A549 (cell line): ENCODE results near the gene AKR1C1.
"Not testable (repeated sequence)": the region's sequence is repeated elsewhere in the genome, so short reads cannot be mapped to it uniquely, and the experiment has no call there.

Source experiments
- BHLHE40 ChIP-seq: IDR thresholded peaks from 2 replicates; pipeline ENCODE4 v1.6.1; 2012; ENCODE audit warnings: low read depth, low read length, inconsistent platforms
- CEBPB ChIP-seq, 2 experiments: fragments of >200 bp in 1 of 2; sonication (Bioruptor Twin) in 1 of 2; formaldehyde crosslinking in 1 of 2; IDR thresholded peaks; 2 replicates each; pipeline ENCODE4 v1.6.1; 2012 to 2016
- CTCF ChIP-seq: fragments of >200 bp; sonication (Bioruptor Twin); formaldehyde crosslinking; IDR thresholded peaks from 3 replicates; pipeline ENCODE4 v1.5.1; 2016
- EP300 ChIP-seq, 2 experiments: fragments of >200 bp; sonication (Bioruptor Twin); formaldehyde crosslinking; IDR thresholded peaks; 2 replicates in 1 of 2; 3 replicates in 1 of 2; pipeline ENCODE4 v1.6.1; 2016 to 2017
- HDAC2 ChIP-seq: fragments of 200-600 bp; sonication (generic); IDR thresholded peaks from 2 replicates; pipeline ENCODE4 v1.6.1; 2016
- HEYL ChIP-seq: fragments of 250-450 bp; sonication (Bioruptor Pico); IDR thresholded peaks from 2 replicates; pipeline ENCODE4 v1.8.0; 2021; ENCODE audit warnings: mild to moderate bottlenecking, moderate library complexity
- JUNB ChIP-seq: fragments of >200 bp; sonication (Bioruptor Twin); formaldehyde crosslinking; IDR thresholded peaks from 2 replicates; pipeline ENCODE4 v1.6.1; 2016
- MAX ChIP-seq: IDR thresholded peaks from 2 replicates; pipeline ENCODE4 v1.6.1; 2012
- MAZ ChIP-seq: fragments of 150-350 bp; IDR thresholded peaks from 2 replicates; pipeline ENCODE4 v1.6.1; 2014; ENCODE audit warnings: antibody characterized with exemption, low read depth, low read length, borderline replicate concordance
- RAD21 ChIP-seq, 2 experiments: fragments of >200 bp in 1 of 2; sonication (Bioruptor Twin) in 1 of 2; formaldehyde crosslinking in 1 of 2; IDR thresholded peaks in 1 of 2; conservative IDR thresholded peaks in 1 of 2; 2 replicates in 1 of 2; 3 replicates in 1 of 2; pipeline ENCODE4 v1.6.1; 2012 to 2018; ENCODE audit warnings: inconsistent platforms in 1 of 2
- RNF2 ChIP-seq: fragments of 200-600 bp; sonication (generic); IDR thresholded peaks from 2 replicates; pipeline ENCODE4 v1.6.1; 2016; ENCODE audit warnings: low read depth, mild to moderate bottlenecking, antibody characterized with exemption, moderate library complexity, borderline replicate concordance
- SMC3 ChIP-seq: fragments of >200 bp; sonication (Bioruptor Twin); formaldehyde crosslinking; IDR thresholded peaks from 3 replicates; pipeline ENCODE4 v1.6.1; 2018; ENCODE audit warnings: inconsistent platforms
- TF ChIP-seq, protein P1 (sequence below): fragments of 450-650 bp; IDR thresholded peaks from 2 replicates; pipeline ENCODE4 v1.6.1; 2014; ENCODE audit warnings: antibody characterized with exemption

- TF ChIP-seq RAD21 (conservative IDR thresholded peaks at IDR 0.05 in 1 of 2, IDR thresholded peaks at IDR 0.05 in 1 of 2); CTCF; HEYL (CRISPR knock-in tag); EP300 (IDR thresholded peaks at IDR 0.05); MAX; JUNB; MAZ; SMC3; CEBPB (IDR thresholded peaks at IDR 0.05); HDAC2; BHLHE40; RNF2: not testable (repeated sequence)
- TF ChIP-seq, protein P1, sequence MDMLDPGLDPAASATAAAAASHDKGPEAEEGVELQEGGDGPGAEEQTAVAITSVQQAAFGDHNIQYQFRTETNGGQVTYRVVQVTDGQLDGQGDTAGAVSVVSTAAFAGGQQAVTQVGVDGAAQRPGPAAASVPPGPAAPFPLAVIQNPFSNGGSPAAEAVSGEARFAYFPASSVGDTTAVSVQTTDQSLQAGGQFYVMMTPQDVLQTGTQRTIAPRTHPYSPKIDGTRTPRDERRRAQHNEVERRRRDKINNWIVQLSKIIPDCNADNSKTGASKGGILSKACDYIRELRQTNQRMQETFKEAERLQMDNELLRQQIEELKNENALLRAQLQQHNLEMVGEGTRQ: not testable (repeated sequence)
Observed at GRCh38 chr10:4962308-4962707, 907 bp upstream of the AKR1C1 start.
